Ovary (tissue), 9 donors: ENCODE results near the gene IGF2BP2. TPM values are rescaled to one million over a fixed set of nuclear protein-coding genes. Genes with fewer than 3 reads are reported as not detected.

Experiments used
- DNase-seq, 5 donors: peaks; one replicate each; pipeline ENCODE4 v3.0.0-alpha.2; 2019 to 2020
- H3K27ac ChIP-seq, 2 donors: fragments of 200-600 bp; one replicate each; pipeline versions ENCODE4 v1.5.1 to v1.8.0; 2019 to 2022
- H3K27me3 ChIP-seq: fragments of 200-600 bp; one replicate; pipeline ENCODE4 v1.8.0; 2022
- H3K36me3 ChIP-seq: fragments of 200-600 bp; sonication (generic); one replicate; pipeline ENCODE4 v1.5.1; 2019
- H3K4me1 ChIP-seq: one replicate; pipeline ENCODE4 v1.8.1; 2013; ENCODE audit warnings: mild to moderate bottlenecking, moderate library complexity; ENCODE audit not compliant: insufficient read depth
- H3K4me3 ChIP-seq: fragments of 200-600 bp; sonication (generic); one replicate; pipeline ENCODE4 v1.5.1; 2017
- H3K9me3 ChIP-seq, 2 donors: fragments of 200-600 bp in 1 of 2; sonication (generic) in 1 of 2; one replicate each; pipeline versions ENCODE4 v1.5.1 to v1.8.1; 2013 to 2019; ENCODE audit warnings: mild to moderate bottlenecking in 1 of 2, moderate library complexity in 1 of 2
- CTCF ChIP-seq, 3 donors: fragments of 450-650 bp in 2 of 3; fragments of 200-600 bp in 1 of 3; IDR thresholded peaks; one replicate each; pipeline versions ENCODE4 v1.5.1 to v1.8.0; 2016 to 2022; ENCODE audit warnings: antibody characterized with exemption in 3 of 3, mild to moderate bottlenecking in 1 of 3
- EP300 ChIP-seq: sonication (generic); formaldehyde crosslinking; IDR thresholded peaks from one replicate; pipeline ENCODE4 v1.6.1; 2017; ENCODE audit warnings: antibody characterized with exemption
- POLR2A ChIP-seq: fragments of 450-650 bp; IDR thresholded peaks from one replicate; pipeline ENCODE4 v1.6.1; 2017; ENCODE audit warnings: antibody characterized with exemption, mild to moderate bottlenecking, moderate library complexity
- WGBS, 3 donors: extraction: QIAGEN DNeasy Blood & Tissue Kit in 1 of 3; methylation state at CpG; one replicate each; pipeline versions ENCODE4 v1.1.5 to v1.1.7; 2013 to 2017; 5-methylcytosine and 5-hydroxymethylcytosine counted together
- intact Hi-C, 4 donors: fragments of 100-400 bp; cut with DNase I; formaldehyde crosslinking; loops; one replicate each; pipeline versions ENCODE4 v1.11.0 to v1.15.1; 2022 to 2023
- polyA plus RNA-seq, 2 donors: library from polyadenylated mRNA; stranded (reverse); fragments of 200-250 nt in 1 of 2; fragments of 350-450 nt in 1 of 2; fragmentation: Illumina TruSeq in 1 of 2; extraction: RNeasy Lipid Tissue Mini Kit (QIAGEN cat#74804) in 1 of 2; gene quantifications; one replicate each; pipeline ENCODE4 v1.2.3, GENCODE V29; 2013 to 2014
- total RNA-seq, 7 donors: library from RNA; depleted of rRNA in 2 of 7; stranded (reverse); fragments of >200 nt in 2 of 7; fragmentation: NEBNext Ultra II Directional in 3 of 7; extraction: Animal tissue kit (Norgen Biotek cat#: 25700) in 3 of 7; gene quantifications; one replicate each; pipeline versions ENCODE4 v1.1.0 to v1.2.4, GENCODE V29; 2016 to 2023
- donor health status: DM: no; HTN: no; CAD: no; lungs with moderate emphysema.
- donor health status: DM: no; HTN: no; CAD: no.
- donor health status: Bipolar disorder and iron deficiency.
- donor health status: DM: yes; HTN: yes; CAD: no.
- donor health status: DM: no; HTN: no; CAD: no.
- donor health status: DM: yes; HTN: yes; CAD: no.

Gene IGF2BP2
- total and polyA plus RNA-seq, 9 donors = 4.6 to 31.1 (median 13.7) TPM

DNA sequence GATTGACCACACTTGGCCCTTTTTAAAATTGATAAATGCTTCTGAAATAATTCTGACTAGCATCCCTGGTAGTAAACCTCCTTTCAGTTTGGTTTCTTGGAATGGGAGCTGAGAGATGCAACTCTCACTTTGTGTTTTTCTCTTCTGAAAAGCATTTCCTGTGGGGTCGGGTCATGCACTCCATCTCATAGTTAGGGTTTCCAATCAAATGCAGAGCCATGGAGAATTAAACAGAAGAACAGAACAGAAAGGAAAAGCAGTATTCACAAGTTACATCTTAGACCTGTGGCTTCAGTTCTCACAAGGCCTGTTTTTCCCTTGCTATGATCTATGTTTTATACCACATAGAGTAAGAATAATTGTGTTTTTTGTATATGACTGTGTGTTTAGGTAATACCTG is 199.1 kb downstream of the IGF2BP2 start:
- no peaks in the 10 kb centered on the region for H3K36me3 ChIP-seq
- peaks cover 4% of the 10 kb centered on the region for H3K4me1 ChIP-seq
- intact Hi-C loops = no loop called here
- TF ChIP-seq CTCF (IDR thresholded peaks at IDR 0.05) (no peak), POLR2A (no peak), EP300 (no peak)
- no peaks in the 10 kb centered on the region for H3K27me3 ChIP-seq
- 71 to 84% (median 78%) methylated on average over 1 of the region's 1 CpG for WGBS, 3 donors
- H3K9me3 ChIP-seq = no peaks in the 10 kb centered on the region
- DNase-seq = no peak
- no peak overlapping the region for H3K27ac ChIP-seq
- H3K4me3 ChIP-seq = no peak overlapping the region

- Histone ChIP-seq H3K27ac (no peak overlapping the region), H3K9me3 (no peaks in the 10 kb centered on the region), H3K4me1 (no peaks in the 10 kb centered on the region), H3K36me3 (no peaks in the 10 kb centered on the region), H3K4me3 (no peak overlapping the region), H3K27me3 (no peaks in the 10 kb centered on the region)
- no peak for DNase-seq
- intact Hi-C loops = no loop called here
- WGBS, 3 donors = 80 to 88% (median 86%) methylated on average over 7 of the region's 7 CpGs
- TF ChIP-seq EP300 (no peak), POLR2A (no peak), CTCF (IDR thresholded peaks at IDR 0.05) (no peak)
Observed at GRCh38 chr3:185623939-185624665, 200.7 kb downstream of the IGF2BP2 start.

GRCh38 chr3:185613016-185613415 is 211.8 kb downstream of the IGF2BP2 start:
- DNase-seq = no peak
- intact Hi-C loops = no loop called here
- Histone ChIP-seq H3K9me3 (no peaks in the 10 kb centered on the region), H3K4me1 (no peaks in the 10 kb centered on the region), H3K27ac (no peak overlapping the region), H3K36me3 (no peaks in the 10 kb centered on the region), H3K27me3 (no peaks in the 10 kb centered on the region), H3K4me3 (no peak overlapping the region)
- WGBS, 3 donors = 77 to 87% (median 86%) methylated on average over 6 of the region's 6 CpGs
- TF ChIP-seq EP300 = no peak
- TF ChIP-seq CTCF (IDR thresholded peaks at IDR 0.05) = no peak
- TF ChIP-seq POLR2A = no peak

DNA sequence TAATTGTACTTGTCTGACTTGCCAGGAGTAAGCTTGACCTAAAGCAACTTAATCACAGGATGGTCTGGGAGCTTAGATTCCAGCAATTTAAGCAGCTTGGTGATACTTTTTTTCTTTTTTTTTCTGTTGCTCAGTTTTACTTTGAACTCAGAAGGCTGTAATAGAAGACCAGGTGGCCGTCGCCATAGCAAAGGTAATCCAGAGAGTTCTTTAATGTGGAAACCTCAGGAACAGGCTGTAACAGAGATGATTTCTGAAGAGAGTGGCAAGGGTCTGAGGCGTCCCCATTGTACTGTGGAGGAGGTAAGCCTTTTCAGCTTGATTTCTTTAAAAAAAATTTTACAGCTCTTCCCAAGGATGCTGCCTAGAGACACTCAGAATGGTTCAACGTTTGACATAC is 218.6 kb downstream of the IGF2BP2 start:
- TF ChIP-seq POLR2A (no peak), EP300 (no peak), CTCF (IDR thresholded peaks at IDR 0.05) (no peak)
- intact Hi-C loops = no loop called here
- no peaks in the 10 kb centered on the region for H3K36me3 ChIP-seq
- no peaks in the 10 kb centered on the region for H3K27me3 ChIP-seq
- no peaks in the 10 kb centered on the region for H3K9me3 ChIP-seq
- H3K27ac ChIP-seq = no peak overlapping the region
- H3K4me3 ChIP-seq = no peak overlapping the region
- no peaks in the 10 kb centered on the region for H3K4me1 ChIP-seq
- WGBS, 3 donors = 79 to 83% (median 83%) methylated on average over 4 of the region's 4 CpGs
- no peak for DNase-seq
